NCI-H2227 (cell line): ENCODE results near the gene SDHA.
"Not testable (repeated sequence)": the region's sequence is repeated elsewhere in the genome, so short reads cannot be mapped to it uniquely, and the experiment has no call there.

Experiments
- DNase-seq: peaks from one replicate; lab custom pipeline; 2025; ENCODE audit not compliant: unreplicated experiment; lab: John Stamatoyannopoulos, UW

SDHA gene

DNA sequence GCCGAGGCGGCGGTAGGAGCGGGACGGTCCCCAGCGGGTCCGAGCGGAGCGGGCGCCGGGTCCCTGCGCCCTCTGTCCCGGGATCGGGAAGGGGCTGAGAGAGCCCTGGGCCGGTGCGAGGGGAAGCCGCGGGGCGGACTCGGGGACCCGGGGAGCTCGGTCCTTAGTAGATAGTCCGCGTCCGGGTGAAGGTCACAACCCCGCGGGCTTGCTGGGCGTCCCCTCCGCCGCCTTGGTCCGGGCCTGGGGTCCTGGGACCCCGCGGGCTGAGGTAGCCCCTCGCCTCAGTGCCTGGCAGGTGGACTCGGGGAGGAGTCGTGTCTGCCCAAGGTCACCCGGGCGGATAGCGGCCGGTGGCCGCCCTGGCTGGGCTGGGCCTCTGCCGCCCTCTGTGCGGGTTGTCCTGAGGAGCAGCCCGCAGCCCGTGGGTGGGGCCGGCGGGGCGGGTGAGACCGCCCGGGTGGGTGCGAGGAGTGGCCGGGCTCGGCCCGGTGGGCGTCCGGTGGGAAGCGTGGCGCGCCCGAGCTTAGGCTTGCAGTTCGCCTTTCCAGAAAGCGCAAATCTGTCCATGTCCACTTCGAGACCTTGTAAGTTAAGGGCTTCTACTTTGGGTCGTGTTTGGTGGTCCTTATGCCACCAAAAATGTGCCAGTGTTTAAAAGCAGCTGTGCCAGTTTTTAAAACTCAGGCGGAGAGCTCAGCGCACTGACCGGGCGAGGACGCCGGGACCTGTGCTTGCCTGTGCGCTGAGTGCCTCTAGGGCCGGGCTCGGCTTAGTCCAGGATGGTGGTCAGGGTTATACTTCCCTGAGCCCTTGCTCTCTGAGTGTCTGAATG lies 554 bp downstream of the SDHA start:
- DNase-seq, result peak; percentile 50

DNA sequence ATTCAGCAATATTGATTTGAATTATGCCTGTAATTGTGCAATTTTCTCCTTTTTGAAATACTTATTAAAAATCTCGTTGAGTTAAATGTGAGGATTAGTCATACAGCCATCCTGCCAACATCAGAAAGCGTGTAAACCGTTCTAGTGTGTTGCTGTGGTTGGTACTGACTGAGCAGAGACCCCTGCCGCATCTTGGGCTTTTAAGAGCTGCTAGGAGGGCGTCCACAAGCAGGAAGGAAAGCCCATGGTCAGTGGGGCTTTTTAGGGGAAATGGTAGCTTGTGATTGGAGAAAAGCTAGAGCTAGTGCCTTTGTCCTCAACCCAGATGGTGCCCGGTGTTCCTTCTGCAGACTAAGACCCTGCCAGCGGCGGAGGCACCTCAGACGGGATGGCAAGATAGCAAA lies 1.3 kb downstream of the SDHA start:
- peak; percentile 33 for DNase-seq

- DNase-seq, result no peak
Observed at GRCh38 chr5:219991-220390, 1.9 kb downstream of the SDHA start.

GRCh38 chr5:222951-223715 lies 5.0 kb downstream of the SDHA start:
- not testable (repeated sequence) for DNase-seq

DNA sequence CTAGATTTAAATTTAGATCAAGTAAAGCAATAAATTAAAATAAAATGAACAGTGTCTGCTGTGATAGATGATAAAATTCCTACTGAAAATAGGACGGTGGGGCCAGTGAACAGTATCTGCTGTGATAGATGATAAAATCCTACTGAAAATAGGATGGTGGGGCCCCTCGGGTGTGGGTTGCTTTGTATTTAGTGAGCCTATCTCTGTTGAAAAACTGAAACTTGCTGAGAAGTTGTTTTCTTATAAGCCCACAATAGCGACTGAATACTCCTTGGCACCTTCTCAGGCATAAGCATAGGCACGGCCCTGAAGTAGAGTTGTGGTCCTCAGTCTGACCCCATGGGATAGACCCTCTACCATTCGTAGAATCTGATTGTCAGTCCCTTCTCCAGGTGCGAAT lies 5.7 kb downstream of the SDHA start:
- no peak for DNase-seq

DNA sequence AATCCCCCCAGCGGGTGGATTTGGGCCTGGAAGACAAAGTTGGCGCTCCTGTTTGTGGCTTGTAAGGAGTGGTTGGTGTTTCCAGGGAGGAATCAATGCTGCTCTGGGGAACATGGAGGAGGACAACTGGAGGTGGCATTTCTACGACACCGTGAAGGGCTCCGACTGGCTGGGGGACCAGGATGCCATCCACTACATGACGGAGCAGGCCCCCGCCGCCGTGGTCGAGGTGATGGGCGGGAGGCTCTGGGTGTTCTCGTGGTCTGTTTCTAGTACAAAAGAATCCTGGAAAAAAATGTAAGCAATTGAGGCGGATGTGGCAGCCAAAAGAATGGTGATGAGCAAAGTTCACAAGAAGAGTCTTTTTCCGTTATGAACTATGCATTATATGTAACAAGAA lies 7.2 kb downstream of the SDHA start:
- no peak for DNase-seq

- DNase-seq, result not testable (repeated sequence)
Observed at GRCh38 chr5:227375-227774, 9.3 kb downstream of the SDHA start.

DNA sequence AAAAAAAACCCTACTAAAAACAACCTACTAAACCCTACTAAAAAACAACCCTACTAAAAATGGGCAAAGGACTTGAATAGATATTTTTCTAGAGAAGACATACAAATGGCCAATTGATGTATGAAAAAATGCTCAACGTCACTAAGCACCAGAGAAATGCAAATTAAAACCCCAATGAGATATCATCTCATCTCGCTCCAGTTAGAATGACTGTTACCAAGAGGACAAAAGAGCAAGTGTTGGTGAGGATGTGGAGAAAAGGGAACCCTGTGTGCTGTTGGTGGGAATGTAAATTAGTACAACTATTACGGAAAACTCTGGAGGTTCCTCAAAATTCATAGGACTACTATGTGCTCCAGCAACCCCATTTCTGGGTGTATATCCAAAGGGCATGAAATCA lies 10.8 kb downstream of the SDHA start:
- no peak for DNase-seq

DNA sequence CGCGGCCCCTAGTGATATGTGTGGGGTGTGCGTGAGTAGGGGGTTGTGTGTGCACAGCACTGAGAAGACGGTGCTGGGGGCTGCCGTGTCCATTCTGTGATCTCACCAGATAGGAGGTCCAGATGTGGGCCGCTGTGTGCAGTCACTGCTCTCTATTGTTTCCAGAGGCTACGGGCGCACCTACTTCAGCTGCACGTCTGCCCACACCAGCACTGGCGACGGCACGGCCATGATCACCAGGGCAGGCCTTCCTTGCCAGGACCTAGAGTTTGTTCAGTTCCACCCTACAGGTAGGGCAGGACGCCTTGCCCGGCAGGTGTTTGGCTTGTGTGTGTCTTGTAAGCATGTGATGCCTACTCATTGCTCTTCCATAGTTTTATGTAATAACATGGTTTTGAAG lies 12.6 kb downstream of the SDHA start:
- no peak for DNase-seq

- no peak for DNase-seq
Observed at GRCh38 chr5:231661-232060, 13.5 kb downstream of the SDHA start.

DNA sequence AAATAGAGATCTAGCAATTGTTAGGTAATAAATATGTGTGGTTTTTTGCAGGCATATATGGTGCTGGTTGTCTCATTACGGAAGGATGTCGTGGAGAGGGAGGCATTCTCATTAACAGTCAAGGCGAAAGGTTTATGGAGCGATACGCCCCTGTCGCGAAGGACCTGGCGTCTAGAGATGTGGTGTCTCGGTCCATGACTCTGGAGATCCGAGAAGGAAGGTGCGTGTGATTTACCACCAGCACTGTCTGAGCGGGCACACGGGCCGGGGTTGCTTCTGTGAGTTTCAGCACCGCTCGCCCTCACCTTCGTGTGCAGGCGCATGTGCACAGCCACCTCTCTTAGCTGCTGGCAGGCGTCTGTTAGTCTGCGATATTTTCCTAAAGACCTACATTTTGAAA lies 15.3 kb downstream of the SDHA start:
- DNase-seq, result not testable (repeated sequence)

DNA sequence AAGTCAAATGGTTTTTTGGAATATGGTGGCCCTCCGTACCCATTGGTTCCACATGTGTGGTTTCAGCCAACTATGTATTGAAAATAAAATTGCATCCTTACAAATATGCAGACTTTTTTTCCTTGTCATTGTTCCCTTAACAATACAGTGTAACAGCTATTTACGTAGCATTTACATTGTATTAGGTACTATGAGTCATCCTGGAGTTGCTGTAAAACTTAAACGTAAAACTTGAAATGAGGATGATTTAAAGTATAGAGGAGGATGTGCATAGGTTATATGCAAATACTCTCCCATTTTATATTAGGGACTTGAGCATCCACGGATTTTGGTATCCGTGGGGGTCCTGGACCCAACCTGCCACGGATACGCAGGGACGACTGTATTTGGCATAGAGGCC lies 16.3 kb downstream of the SDHA start:
- DNase-seq, result no peak

DNA sequence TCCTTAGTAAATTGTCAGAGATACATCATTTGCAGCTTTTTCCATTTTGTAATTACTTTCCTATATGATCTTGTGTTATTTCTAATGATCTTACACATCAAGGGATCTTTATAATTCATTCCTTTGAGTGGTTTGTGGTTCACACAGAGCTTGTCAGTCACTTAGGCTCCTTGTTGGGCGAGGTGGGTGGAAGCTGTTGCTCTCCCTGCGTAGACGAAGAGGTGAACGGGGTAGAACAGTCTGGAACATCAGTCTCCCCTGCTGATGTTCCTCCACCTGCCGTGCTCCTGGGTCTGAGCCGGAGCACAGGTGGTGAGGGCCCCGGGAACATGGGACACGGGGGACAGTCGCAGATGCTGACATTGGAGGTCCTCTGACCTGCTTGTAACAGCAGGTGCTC lies 17.4 kb downstream of the SDHA start:
- not testable (repeated sequence) for DNase-seq

DNA sequence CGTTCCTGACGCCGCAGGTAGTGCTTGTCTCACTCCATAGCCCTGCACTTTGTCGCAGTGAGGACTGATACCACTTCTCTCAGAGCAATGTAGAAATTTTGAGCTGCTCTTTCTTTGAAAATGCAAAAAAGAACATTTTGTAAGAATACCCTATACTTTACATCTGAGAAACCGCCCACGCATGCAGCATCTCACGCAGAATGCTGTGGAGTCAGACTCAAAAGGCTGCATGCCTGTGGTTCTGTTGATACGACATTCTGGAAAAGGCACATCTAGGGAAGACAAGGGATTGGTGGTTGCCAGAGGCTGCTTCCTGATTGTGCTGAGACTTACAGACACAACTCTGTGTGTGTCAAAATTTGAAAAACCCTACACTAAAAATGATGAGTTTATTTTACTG lies 19.8 kb downstream of the SDHA start:
- not testable (repeated sequence) for DNase-seq

GRCh38 chr5:240550-240949 lies 22.4 kb downstream of the SDHA start:
- not testable (repeated sequence) for DNase-seq

DNA sequence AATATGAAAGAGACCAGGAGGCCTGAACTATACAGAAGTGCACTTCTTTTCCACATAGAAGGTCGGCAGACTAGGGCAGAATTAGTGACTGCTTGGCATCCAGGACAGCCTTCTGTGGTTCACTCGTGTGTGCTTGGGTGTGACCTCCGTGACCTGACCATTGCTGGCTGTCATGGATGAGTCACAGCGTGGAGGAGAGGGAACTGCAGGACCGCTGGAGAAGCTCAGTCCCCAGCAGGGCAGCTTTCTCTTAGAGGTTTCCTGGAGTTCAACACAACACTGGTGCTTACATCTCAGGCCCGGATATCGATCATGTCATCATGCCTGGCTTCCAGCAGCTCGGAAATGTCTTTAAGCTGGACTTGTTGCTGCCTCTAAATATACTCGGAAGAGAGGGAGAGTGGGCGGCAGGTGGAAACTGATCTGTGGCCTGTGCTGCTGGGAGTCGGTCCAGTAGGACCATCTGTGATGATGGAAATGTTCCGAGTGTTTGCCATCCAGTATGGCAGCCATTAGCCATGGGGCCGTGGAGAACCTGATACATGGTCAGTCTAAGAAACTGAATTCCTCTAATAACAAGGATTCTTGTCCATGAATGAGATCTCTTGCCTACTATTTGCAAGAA lies 23.0 kb downstream of the SDHA start:
- DNase-seq, result not testable (repeated sequence)

DNA sequence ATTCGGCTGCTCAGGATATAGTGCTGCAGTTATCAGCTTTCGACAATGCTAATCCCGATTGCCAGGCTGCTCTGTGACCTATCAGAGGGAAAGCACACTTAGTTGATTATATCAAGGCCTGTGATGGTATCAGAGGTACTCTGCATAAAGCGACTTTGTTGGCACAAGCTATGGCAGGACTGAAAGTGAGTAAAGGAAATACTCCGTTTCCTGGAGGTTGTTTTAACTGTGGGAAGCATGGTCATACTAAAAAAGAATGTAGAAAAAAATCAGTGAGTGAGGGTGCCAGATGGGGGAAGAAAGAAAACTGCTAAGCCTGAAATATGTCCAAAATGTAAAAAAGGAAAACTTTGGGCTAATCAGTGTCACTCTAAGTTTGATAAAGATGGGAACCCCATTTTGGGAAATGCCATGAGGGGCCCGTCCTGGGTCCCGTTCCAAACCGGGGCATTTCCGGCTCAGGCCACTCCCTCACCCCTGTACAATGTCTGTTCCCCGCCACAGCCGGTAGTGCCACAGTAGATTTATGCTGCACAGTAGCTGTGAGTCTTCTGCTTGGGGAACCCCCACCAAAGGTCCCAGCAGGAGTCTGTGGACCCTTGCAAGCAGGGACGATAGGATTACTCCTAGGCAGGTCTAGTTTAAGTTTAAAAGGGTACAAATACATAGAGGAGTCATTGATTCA lies 25.7 kb downstream of the SDHA start:
- not testable (repeated sequence) for DNase-seq

DNA sequence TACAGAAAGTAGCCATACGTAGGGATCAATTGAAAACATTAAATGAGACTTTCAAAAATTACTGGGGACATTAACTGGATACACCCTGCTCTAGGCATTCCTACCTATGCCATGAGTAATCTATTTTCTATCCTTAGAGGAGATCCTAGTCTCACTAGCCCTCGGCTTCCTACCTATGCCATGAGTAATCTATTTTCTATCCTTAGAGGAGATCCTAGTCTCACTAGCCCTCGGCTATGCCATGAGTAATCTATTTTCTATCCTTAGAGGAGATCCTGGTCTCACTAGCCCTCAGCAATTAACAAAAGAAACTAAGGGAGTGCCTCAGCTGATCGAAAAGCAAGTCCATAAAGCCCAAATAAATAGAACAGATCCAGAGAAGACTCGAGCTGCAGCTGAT lies 27.6 kb downstream of the SDHA start:
- not testable (repeated sequence) for DNase-seq

- not testable (repeated sequence) for DNase-seq
Observed at GRCh38 chr5:250396-250795, 32.3 kb downstream of the SDHA start.

DNA sequence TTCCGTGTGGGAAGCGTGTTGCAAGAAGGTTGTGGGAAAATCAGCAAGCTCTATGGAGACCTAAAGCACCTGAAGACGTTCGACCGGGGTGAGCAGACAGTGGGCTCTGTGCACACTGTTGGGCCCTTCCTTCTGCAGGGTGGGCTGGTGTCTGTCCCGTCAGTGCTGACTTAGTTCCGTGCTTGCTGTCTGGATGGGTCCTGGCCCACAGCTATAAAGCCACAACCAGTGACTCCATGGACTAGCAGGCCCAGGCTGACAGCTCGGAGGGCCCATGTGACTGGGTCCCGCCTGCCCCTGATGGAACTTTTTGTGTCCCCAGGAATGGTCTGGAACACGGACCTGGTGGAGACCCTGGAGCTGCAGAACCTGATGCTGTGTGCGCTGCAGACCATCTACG lies 32.9 kb downstream of the SDHA start:
- not testable (repeated sequence) for DNase-seq

DNA sequence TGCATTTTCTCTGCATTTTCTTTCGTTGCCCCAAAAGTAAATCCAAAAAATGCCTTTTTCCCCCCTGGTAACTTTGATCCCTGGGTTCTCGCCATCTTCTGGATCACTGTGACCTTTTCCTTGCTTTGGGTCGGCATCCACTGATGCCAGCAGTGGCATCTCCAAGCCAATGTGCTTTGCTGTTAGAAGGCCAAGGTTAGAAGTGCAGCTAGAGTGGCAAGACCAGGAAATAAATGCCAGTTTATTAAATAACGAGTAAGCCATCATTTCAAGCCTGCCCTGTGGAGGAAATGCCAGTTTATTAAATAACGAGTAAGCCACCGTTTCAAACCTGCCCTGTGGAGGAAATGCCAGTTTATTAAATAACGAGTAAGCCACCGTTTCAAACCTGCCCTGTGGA lies 33.4 kb downstream of the SDHA start:
- not testable (repeated sequence) for DNase-seq
